ENCODE data around the gene XAF1.

DNA sequence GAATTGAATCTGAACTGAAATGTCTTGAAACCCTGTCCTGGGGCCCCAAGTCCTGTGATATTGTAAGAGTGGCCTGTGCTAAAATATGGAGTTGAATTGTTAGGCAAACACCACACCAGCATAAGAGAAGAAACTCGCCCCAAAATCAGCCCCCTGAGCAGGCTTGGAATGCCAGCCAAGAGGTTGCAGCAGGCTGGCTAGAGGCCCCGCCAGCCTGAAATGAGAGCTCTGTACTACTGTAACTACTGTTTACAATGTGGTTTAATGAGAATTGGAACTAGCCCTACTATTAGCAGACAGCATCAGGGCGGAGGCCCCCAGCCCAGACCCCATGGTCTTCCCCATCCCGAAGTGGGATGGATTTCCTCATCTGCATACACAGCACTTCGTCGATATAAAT, 43.9 kb downstream of the XAF1 start:
- TF ChIP-seq ARNTL (CRISPR knock-in tag; IDR thresholded peaks at IDR 0.05; ENCODE audit: borderline replicate concordance, low read depth) (no peak), ZNF8 (CRISPR knock-in tag; IDR thresholded peaks at IDR 0.05) (no peak), BACH2 (CRISPR knock-in tag; IDR thresholded peaks at IDR 0.05; ENCODE audit: borderline replicate concordance) (no peak), SNAI2 (CRISPR knock-in tag; IDR thresholded peaks at IDR 0.05) (no peak), OSR1 (CRISPR knock-in tag; IDR thresholded peaks at IDR 0.05) (no peak)
- TF ChIP-seq, protein P1, sequence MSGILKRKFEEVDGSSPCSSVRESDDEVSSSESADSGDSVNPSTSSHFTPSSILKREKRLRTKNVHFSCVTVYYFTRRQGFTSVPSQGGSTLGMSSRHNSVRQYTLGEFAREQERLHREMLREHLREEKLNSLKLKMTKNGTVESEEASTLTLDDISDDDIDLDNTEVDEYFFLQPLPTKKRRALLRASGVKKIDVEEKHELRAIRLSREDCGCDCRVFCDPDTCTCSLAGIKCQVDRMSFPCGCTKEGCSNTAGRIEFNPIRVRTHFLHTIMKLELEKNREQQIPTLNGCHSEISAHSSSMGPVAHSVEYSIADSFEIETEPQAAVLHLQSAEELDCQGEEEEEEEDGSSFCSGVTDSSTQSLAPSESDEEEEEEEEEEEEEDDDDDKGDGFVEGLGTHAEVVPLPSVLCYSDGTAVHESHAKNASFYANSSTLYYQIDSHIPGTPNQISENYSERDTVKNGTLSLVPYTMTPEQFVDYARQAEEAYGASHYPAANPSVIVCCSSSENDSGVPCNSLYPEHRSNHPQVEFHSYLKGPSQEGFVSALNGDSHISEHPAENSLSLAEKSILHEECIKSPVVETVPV (CRISPR knock-in tag; IDR thresholded peaks at IDR 0.05): no peak
- TF ChIP-seq, protein P2, sequence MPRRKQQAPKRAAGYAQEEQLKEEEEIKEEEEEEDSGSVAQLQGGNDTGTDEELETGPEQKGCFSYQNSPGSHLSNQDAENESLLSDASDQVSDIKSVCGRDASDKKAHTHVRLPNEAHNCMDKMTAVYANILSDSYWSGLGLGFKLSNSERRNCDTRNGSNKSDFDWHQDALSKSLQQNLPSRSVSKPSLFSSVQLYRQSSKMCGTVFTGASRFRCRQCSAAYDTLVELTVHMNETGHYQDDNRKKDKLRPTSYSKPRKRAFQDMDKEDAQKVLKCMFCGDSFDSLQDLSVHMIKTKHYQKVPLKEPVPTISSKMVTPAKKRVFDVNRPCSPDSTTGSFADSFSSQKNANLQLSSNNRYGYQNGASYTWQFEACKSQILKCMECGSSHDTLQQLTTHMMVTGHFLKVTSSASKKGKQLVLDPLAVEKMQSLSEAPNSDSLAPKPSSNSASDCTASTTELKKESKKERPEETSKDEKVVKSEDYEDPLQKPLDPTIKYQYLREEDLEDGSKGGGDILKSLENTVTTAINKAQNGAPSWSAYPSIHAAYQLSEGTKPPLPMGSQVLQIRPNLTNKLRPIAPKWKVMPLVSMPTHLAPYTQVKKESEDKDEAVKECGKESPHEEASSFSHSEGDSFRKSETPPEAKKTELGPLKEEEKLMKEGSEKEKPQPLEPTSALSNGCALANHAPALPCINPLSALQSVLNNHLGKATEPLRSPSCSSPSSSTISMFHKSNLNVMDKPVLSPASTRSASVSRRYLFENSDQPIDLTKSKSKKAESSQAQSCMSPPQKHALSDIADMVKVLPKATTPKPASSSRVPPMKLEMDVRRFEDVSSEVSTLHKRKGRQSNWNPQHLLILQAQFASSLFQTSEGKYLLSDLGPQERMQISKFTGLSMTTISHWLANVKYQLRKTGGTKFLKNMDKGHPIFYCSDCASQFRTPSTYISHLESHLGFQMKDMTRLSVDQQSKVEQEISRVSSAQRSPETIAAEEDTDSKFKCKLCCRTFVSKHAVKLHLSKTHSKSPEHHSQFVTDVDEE (CRISPR knock-in tag; IDR thresholded peaks at IDR 0.05): no peak
